NB4 (cell line): ENCODE data around the gene THADA.

Source experiments
- DNase-seq: peaks from one replicate; pipeline ENCODE4 v3.0.0; 2010; ENCODE audit warnings: low read depth
- H3K4me3 ChIP-seq: one replicate; pipeline ENCODE4 v1.5.1; 2011; ENCODE audit warnings: mild to moderate bottlenecking, low read depth, low read length, moderate library complexity
- CTCF ChIP-seq: IDR thresholded peaks from one replicate; pipeline ENCODE4 v1.5.1; 2012; ENCODE audit warnings: low read depth, low read length
- MYC ChIP-seq: IDR thresholded peaks from 2 replicates; pipeline ENCODE4 v1.6.1; 2011; ENCODE audit warnings: low read depth, low read length
- POLR2A ChIP-seq: IDR thresholded peaks from 2 replicates; pipeline ENCODE4 v1.6.1; 2011; ENCODE audit warnings: mild to moderate bottlenecking; ENCODE audit not compliant: insufficient read length; ENCODE audit errors: extremely low read depth
- TF ChIP-seq, protein P1 (sequence below): IDR thresholded peaks from 2 replicates; pipeline ENCODE4 v1.6.1; 2011; ENCODE audit warnings: low read depth, low read length

Gene THADA

DNA sequence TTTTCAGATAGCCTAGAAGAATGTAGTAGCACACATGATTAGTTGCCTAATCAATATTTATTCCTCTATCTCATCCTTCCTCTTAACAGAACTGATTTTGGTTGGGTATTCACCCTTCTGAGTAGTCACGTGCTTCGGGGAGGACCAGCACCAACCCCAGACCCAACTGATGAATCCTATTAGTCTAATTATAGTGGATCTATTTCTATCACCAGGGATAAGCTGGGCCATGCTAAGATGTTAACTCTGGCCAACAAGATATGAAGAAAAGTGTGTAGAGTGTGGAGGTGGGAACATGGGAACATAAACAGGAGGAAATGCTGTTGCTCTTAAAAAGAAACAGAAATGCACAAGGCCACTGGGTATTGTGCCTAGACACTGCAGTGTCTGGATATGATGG is 119.9 kb downstream of the THADA start:
- no peak for DNase-seq
- TF ChIP-seq MYC (no peak), POLR2A (no peak), CTCF (no peak)
- TF ChIP-seq, protein P1, sequence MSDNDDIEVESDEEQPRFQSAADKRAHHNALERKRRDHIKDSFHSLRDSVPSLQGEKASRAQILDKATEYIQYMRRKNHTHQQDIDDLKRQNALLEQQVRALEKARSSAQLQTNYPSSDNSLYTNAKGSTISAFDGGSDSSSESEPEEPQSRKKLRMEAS = no peak

GRCh38 chr2:43475137-43475846 is 120.5 kb downstream of the THADA start:
- no peak for DNase-seq
- no peak overlapping the region for H3K4me3 ChIP-seq
- TF ChIP-seq MYC (no peak), POLR2A (no peak), CTCF (no peak)
- TF ChIP-seq, protein P1 = no peak

More for the DNA sequence above, 119.9 kb downstream of the THADA start:
- H3K4me3 ChIP-seq = no peak overlapping the region

DNA sequence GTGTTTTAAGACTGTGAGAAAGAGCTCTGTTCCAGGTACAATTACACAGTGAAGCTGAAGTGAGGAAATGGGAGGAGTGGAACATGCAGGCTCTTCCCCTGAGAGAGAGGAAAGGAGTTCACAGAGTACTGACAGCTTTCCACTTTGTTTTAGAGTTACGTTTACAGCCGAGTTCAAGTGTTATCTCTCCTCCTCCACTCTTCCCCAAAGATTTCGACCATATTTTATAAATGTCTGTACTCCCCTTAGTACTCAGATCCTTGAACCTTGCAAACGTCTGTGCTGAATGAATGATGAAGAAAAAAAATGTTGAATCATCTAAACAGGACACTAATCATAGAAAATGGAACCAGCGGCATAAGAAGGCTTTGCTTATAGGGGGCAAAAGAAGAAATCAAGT is 121.6 kb downstream of the THADA start:
- DNase-seq = no peak
- no peak for TF ChIP-seq MYC
- TF ChIP-seq, protein P1 = no peak
- no peak for TF ChIP-seq POLR2A
- no peak for TF ChIP-seq CTCF
- H3K4me3 ChIP-seq = no peak overlapping the region

DNA sequence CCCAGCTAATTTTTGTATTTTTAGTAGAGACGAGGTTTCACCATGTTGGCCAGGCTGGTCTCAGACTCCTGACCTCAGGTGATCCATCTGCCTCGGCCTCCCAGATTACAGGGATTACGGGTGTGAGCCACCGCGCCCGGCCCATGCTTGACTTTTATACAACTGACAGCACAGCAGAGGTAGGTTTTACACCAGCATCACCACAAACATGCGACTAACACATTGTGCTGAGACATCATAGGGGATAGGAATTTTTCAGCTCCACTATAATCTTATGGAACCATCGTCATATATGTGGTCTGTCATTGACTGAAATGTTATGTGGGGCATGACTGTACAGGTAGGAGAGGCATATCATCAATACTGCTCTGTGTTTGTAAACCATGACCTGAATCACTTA is 122.1 kb downstream of the THADA start:
- no peak overlapping the region for H3K4me3 ChIP-seq
- DNase-seq = no peak
- TF ChIP-seq POLR2A = no peak
- no peak for TF ChIP-seq CTCF
- TF ChIP-seq, protein P1 = no peak
- TF ChIP-seq MYC = no peak

GRCh38 chr2:43472527-43473194 is 123.2 kb downstream of the THADA start:
- TF ChIP-seq MYC = no peak
- TF ChIP-seq, protein P1 = no peak
- TF ChIP-seq CTCF = no peak
- no peak for TF ChIP-seq POLR2A
- H3K4me3 ChIP-seq = no peak overlapping the region
- no peak for DNase-seq
